ENCODE measurements around the gene CYP4F22.
A peak's percentile ranks its signal among the peaks of the same experiment; 100 is the strongest.
"Not testable (repeated sequence)": the region's sequence is repeated elsewhere in the genome, so short reads cannot be mapped to it uniquely, and the experiment has no call there.

The CYP4F22 gene

GRCh38 chr19:15583346-15583745, 75.0 kb downstream of the CYP4F22 start:
- no peak for DNase-seq

- no peak for DNase-seq
Observed at GRCh38 chr19:15584095-15584494, 75.8 kb downstream of the CYP4F22 start.

GRCh38 chr19:15584541-15585115, 76.3 kb downstream of the CYP4F22 start:
- peak; percentile 4 for DNase-seq

- DNase-seq: no peak
Observed at GRCh38 chr19:15587663-15588062, 79.3 kb downstream of the CYP4F22 start.

- DNase-seq: no peak
Observed at GRCh38 chr19:15588265-15588664, 79.9 kb downstream of the CYP4F22 start.

- DNase-seq: no peak
Observed at GRCh38 chr19:15589760-15590451, 81.6 kb downstream of the CYP4F22 start.

GRCh38 chr19:15591796-15592195, 83.5 kb downstream of the CYP4F22 start:
- DNase-seq: no peak

- DNase-seq: not testable (repeated sequence)
Observed at GRCh38 chr19:15592506-15592905, 84.2 kb downstream of the CYP4F22 start.

GRCh38 chr19:15593766-15594165, 85.4 kb downstream of the CYP4F22 start:
- DNase-seq: not testable (repeated sequence)

- no peak for DNase-seq
Observed at GRCh38 chr19:15595069-15595468, 86.7 kb downstream of the CYP4F22 start.
